Measurements from ENCODE around the gene SCD.

DNA sequence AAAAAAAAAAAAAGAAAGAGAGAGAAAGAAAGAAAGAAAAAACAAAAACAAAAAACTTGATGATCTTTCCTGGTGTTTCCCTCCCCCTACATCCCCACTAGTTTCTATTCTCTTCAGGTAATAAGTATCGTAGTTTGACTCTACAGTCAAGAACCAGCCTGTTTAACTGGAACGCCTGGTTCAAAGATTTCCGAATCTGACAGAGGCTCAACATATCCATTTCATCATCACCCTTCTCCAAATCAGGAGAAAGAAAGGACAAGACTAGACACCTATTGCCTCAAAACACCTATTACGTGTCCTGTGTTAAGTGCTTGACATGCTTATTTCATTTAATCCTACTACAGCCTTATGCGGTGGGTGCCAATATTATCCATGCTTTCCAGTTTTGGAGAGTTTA, 40.2 kb upstream of the SCD start:
- TF ChIP-seq, protein P1, sequence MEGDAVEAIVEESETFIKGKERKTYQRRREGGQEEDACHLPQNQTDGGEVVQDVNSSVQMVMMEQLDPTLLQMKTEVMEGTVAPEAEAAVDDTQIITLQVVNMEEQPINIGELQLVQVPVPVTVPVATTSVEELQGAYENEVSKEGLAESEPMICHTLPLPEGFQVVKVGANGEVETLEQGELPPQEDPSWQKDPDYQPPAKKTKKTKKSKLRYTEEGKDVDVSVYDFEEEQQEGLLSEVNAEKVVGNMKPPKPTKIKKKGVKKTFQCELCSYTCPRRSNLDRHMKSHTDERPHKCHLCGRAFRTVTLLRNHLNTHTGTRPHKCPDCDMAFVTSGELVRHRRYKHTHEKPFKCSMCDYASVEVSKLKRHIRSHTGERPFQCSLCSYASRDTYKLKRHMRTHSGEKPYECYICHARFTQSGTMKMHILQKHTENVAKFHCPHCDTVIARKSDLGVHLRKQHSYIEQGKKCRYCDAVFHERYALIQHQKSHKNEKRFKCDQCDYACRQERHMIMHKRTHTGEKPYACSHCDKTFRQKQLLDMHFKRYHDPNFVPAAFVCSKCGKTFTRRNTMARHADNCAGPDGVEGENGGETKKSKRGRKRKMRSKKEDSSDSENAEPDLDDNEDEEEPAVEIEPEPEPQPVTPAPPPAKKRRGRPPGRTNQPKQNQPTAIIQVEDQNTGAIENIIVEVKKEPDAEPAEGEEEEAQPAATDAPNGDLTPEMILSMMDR (IDR thresholded peaks at IDR 0.05 in 8 of 11, conservative IDR thresholded peaks at IDR 0.05 in 3 of 11) = no peak
- TF ChIP-seq POLR2A (IDR thresholded peaks at IDR 0.05) = no peak

All from spleen (tissue), 7 donors.